Mesenchymal stem cell (in vitro differentiated cells and primary cell): ENCODE data around the gene CNOT1.

Source experiments
- DNase-seq: peaks from one replicate; pipeline ENCODE4 v3.0.0-alpha.2; 2013
- H2AFZ ChIP-seq: one replicate; pipeline ENCODE4 v1.6.1; 2013; ENCODE audit warnings: low read depth, mild to moderate bottlenecking, control low read depth, inconsistent platforms, low read length, moderate library complexity
- H2AK5ac ChIP-seq: 2 replicates; pipeline ENCODE4 v1.6.1; 2013; ENCODE audit warnings: low read length, moderate library complexity, mild to moderate bottlenecking, inconsistent platforms; ENCODE audit not compliant: severe bottlenecking
- H2BK120ac ChIP-seq: one replicate; pipeline ENCODE4 v1.6.1; 2013; ENCODE audit warnings: low read depth, mild to moderate bottlenecking, inconsistent platforms, low read length, moderate library complexity
- H2BK12ac ChIP-seq, 2 experiments: one replicate each; pipeline ENCODE4 v1.6.1; 2013; ENCODE audit warnings: inconsistent platforms in 2 of 2, low read length in 2 of 2, mild to moderate bottlenecking in 2 of 2, moderate library complexity in 2 of 2, control low read depth in 1 of 2
- H2BK15ac ChIP-seq: one replicate; pipeline ENCODE4 v1.6.1; 2013; ENCODE audit warnings: mild to moderate bottlenecking, low read depth, inconsistent platforms; ENCODE audit not compliant: poor library complexity, severe bottlenecking
- H2BK5ac ChIP-seq: 2 replicates; pipeline ENCODE4 v1.6.1; 2013; ENCODE audit warnings: low read depth, mild to moderate bottlenecking, low read length, control low read depth, inconsistent platforms; ENCODE audit not compliant: poor library complexity, severe bottlenecking
- H3K14ac ChIP-seq, 2 experiments: one replicate each; pipeline ENCODE4 v1.6.1; 2013; ENCODE audit warnings: inconsistent platforms in 2 of 2, low read length in 2 of 2, control low read depth in 1 of 2, mild to moderate bottlenecking in 1 of 2, moderate library complexity in 1 of 2
- H3K18ac ChIP-seq, 2 experiments: one replicate each; pipeline ENCODE4 v1.6.1; 2013; ENCODE audit warnings: inconsistent platforms in 2 of 2, low read length in 2 of 2, control low read depth in 1 of 2, low read depth in 1 of 2, mild to moderate bottlenecking in 1 of 2
- H3K23ac ChIP-seq, 2 experiments: one replicate each; pipeline ENCODE4 v1.6.1; 2013; ENCODE audit warnings: inconsistent platforms in 2 of 2, low read length in 2 of 2, mild to moderate bottlenecking in 2 of 2, moderate library complexity in 2 of 2, control low read depth in 1 of 2
- H3K27ac ChIP-seq: 2 replicates; pipeline ENCODE4 v1.5.1; 2013; ENCODE audit warnings: mild to moderate bottlenecking, moderate library complexity, low read length, control low read depth, inconsistent platforms; ENCODE audit not compliant: poor library complexity, severe bottlenecking
- H3K27me3 ChIP-seq, 2 experiments: 2 replicates each; pipeline versions ENCODE4 v1.6.1 to v1.7.0; 2013; ENCODE audit warnings: low read length in 2 of 2, mild to moderate bottlenecking in 2 of 2, moderate library complexity in 2 of 2, control low read depth in 1 of 2, inconsistent platforms in 1 of 2; ENCODE audit not compliant: control insufficient read depth in 1 of 2, insufficient read depth in 1 of 2
- H3K36me3 ChIP-seq, 2 experiments: 2 replicates each; pipeline versions ENCODE4 v1.6.1 to v1.7.0; 2013; ENCODE audit warnings: low read length in 2 of 2, control low read depth in 1 of 2, inconsistent platforms in 1 of 2, low read depth in 1 of 2, mild to moderate bottlenecking in 1 of 2; ENCODE audit not compliant: insufficient read depth in 2 of 2, control insufficient read depth in 1 of 2
- H3K4ac ChIP-seq, 2 experiments: one replicate each; pipeline ENCODE4 v1.6.1; 2013; ENCODE audit warnings: inconsistent platforms in 2 of 2, low read length in 2 of 2, mild to moderate bottlenecking in 2 of 2, moderate library complexity in 2 of 2, control low read depth in 1 of 2, low read depth in 1 of 2
- H3K4me1 ChIP-seq: 2 replicates; pipeline ENCODE4 v1.6.1; 2013; ENCODE audit warnings: low read depth, low read length, control low read depth; ENCODE audit not compliant: control insufficient read depth, insufficient read depth
- H3K4me2 ChIP-seq: 2 replicates; pipeline ENCODE4 v1.6.1; 2013; ENCODE audit warnings: low read length, mild to moderate bottlenecking, inconsistent platforms; ENCODE audit not compliant: poor library complexity, severe bottlenecking
- H3K4me3 ChIP-seq, 2 experiments: 2 replicates each; pipeline versions ENCODE4 v1.5.1 to v1.7.0; 2013; ENCODE audit warnings: low read length in 2 of 2, mild to moderate bottlenecking in 2 of 2, control low read depth in 1 of 2, low read depth in 1 of 2; ENCODE audit not compliant: insufficient read depth in 1 of 2
- H3K79me1 ChIP-seq: replicated peaks from 2 replicates; pipeline ENCODE4 v1.6.1; 2013; ENCODE audit warnings: mild to moderate bottlenecking, control low read depth, low read length, inconsistent platforms; ENCODE audit not compliant: poor library complexity, severe bottlenecking
- H3K9ac ChIP-seq: 2 replicates; pipeline ENCODE4 v1.7.0; 2013; ENCODE audit warnings: mild to moderate bottlenecking, low read length, moderate library complexity
- H3K9me3 ChIP-seq: 2 replicates; pipeline ENCODE4 v1.7.0; 2013; ENCODE audit warnings: mild to moderate bottlenecking, low read length; ENCODE audit not compliant: control insufficient read depth
- H4K8ac ChIP-seq: one replicate; pipeline ENCODE4 v1.6.1; 2013; ENCODE audit warnings: inconsistent platforms, mild to moderate bottlenecking, low read length, moderate library complexity
- H4K91ac ChIP-seq: one replicate; pipeline ENCODE4 v1.6.1; 2013; ENCODE audit warnings: mild to moderate bottlenecking, low read length, inconsistent platforms
- WGBS: methylation state at CpG from one replicate; pipeline ENCODE4 v1.1.7; 2013; ENCODE audit warnings: mixed read lengths; 5-methylcytosine and 5-hydroxymethylcytosine counted together

CNOT1 gene

DNA sequence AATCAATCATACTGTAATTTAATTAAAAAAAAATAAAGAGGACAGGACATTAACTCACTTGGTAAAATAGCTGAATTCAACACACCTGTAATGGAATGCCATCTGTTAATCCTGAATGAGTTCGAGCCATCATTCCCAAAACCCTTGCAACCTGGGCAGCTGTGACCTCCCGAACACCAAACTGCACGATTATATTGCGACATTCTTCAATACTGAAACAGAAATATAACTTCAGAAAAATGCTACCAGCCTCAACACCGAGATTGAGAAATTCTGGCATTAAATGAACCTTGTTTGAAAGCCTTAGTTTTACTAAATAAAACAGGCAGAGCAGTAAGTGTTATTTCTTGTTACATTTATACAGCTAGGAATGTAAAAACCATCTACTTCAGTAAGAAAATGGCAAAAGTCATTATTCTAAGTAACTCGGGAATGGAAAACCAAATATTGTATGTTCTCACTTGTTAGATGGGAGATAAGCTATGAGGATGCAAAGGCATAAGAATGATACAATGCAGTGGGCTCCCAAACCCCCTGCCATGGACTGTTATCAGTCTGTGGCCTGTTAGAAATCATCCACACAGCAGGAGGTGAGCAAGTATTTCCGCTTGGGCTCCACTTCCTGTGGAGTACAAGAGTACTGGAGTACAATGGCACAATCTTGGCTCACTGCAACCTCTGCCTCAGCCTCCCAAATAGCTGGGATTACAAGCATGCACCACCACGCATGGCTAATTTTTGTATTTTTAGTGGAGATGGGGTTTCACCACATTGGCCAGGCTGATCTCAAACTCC lies 46.5 kb downstream of the CNOT1 start:
- no peak for DNase-seq
- peaks cover 17% of the 10 kb centered on the region for H3K79me1 ChIP-seq
- H3K4me2 ChIP-seq: no peak overlapping the region
- H3K4me3 ChIP-seq: no peak overlapping the region
- H2BK15ac ChIP-seq: no peak overlapping the region
- H3K4ac ChIP-seq: no peak overlapping the region
- H2BK12ac ChIP-seq: no peak overlapping the region
- no peak overlapping the region for H2AK5ac ChIP-seq
- H2AFZ ChIP-seq: no peak overlapping the region
- H3K14ac ChIP-seq: no peak overlapping the region
- H4K91ac ChIP-seq: no peak overlapping the region
- no peak overlapping the region for H3K9ac ChIP-seq
- H3K27ac ChIP-seq: no peak overlapping the region
- no peak overlapping the region for H2BK5ac ChIP-seq
- H3K27me3 ChIP-seq: no peaks in the 10 kb centered on the region
- no peak overlapping the region for H4K8ac ChIP-seq
- H2BK120ac ChIP-seq: no peak overlapping the region
- H3K18ac ChIP-seq: no peak overlapping the region
- no peaks in the 10 kb centered on the region for H3K9me3 ChIP-seq
- no peak overlapping the region for H3K23ac ChIP-seq
- H3K4me1 ChIP-seq: peaks cover 2% of the 10 kb centered on the region
- 95% methylated on average over 7 of the region's 8 CpGs for WGBS
- peaks cover 26 to 92% of the 10 kb centered on the region in 2 experiments for H3K36me3 ChIP-seq

DNA sequence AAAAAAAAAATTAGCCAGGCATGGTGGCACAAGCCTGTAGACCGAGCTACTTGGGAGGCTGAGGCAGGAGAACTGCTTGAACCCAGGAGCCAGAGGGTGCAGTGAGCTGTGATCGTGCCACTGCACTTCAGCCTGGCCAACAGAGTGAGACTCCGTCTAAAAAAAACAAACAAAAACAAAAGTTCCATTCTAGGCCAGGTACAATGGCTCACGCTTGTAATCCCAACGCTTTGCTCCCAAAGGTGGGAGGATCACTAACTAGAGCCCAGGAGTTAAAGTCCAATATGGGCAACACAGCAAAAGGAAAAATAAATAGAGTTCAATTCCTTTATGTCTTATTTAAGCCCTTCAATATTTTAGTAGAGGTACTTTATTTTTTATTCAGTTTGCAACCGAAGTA lies 47.5 kb downstream of the CNOT1 start:
- Histone ChIP-seq H3K4me3 (no peak overlapping the region), H2AK5ac (no peak overlapping the region), H2BK15ac (no peak overlapping the region), H2BK5ac (no peak overlapping the region), H3K36me3 (peaks cover 28 to 92% of the 10 kb centered on the region in 2 experiments), H3K27me3 (no peaks in the 10 kb centered on the region), H4K8ac (no peak overlapping the region), H3K9ac (no peak overlapping the region), H2BK12ac (no peak overlapping the region), H3K27ac (no peak overlapping the region), H3K4me2 (no peak overlapping the region), H2AFZ (no peak overlapping the region), H4K91ac (no peak overlapping the region), H2BK120ac (no peak overlapping the region), H3K14ac (no peak overlapping the region), H3K4ac (no peak overlapping the region), H3K79me1 (peaks cover 20% of the 10 kb centered on the region), H3K4me1 (peaks cover 2% of the 10 kb centered on the region), H3K18ac (no peak overlapping the region), H3K23ac (no peak overlapping the region), H3K9me3 (no peaks in the 10 kb centered on the region)
- 95% methylated on average over 6 of the region's 6 CpGs for WGBS
- no peak for DNase-seq

DNA sequence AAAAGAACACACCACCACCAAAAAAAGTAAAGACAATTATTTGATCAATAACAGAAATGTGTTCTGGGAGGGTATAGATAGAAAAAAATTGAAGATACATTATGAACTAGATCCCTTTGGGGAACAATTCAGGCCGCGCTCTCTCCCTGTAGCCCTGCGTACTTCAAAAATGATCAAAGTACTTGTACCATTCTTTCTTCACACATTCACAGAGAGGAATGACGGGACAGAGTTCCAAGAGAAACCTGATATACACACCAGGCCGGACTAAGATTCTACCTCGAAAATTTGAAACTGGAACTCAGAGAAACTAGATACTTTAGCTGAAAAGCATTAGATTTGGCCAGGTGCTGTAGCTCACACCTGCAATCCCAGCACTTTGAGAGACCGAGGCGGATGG lies 50.0 kb downstream of the CNOT1 start:
- no peak overlapping the region for H2AFZ ChIP-seq
- H3K4me3 ChIP-seq: no peak overlapping the region
- DNase-seq: no peak
- H2BK5ac ChIP-seq: no peak overlapping the region
- H3K4me2 ChIP-seq: no peak overlapping the region
- no peak overlapping the region for H2BK15ac ChIP-seq
- no peaks in the 10 kb centered on the region for H3K9me3 ChIP-seq
- no peak overlapping the region for H3K4ac ChIP-seq
- peaks cover 17% of the 10 kb centered on the region for H3K79me1 ChIP-seq
- no peak overlapping the region for H2AK5ac ChIP-seq
- H3K18ac ChIP-seq: no peak overlapping the region
- 97% methylated on average over 8 of the region's 8 CpGs for WGBS
- H3K23ac ChIP-seq: no peak overlapping the region
- no peak overlapping the region for H4K91ac ChIP-seq
- H4K8ac ChIP-seq: no peak overlapping the region
- H3K27ac ChIP-seq: no peak overlapping the region
- no peak overlapping the region for H2BK120ac ChIP-seq
- no peak overlapping the region for H3K9ac ChIP-seq
- peaks cover 34 to 95% of the 10 kb centered on the region in 2 experiments for H3K36me3 ChIP-seq
- no peaks in the 10 kb centered on the region for H3K27me3 ChIP-seq
- peaks cover 2% of the 10 kb centered on the region for H3K4me1 ChIP-seq
- no peak overlapping the region for H2BK12ac ChIP-seq
- H3K14ac ChIP-seq: no peak overlapping the region

DNA sequence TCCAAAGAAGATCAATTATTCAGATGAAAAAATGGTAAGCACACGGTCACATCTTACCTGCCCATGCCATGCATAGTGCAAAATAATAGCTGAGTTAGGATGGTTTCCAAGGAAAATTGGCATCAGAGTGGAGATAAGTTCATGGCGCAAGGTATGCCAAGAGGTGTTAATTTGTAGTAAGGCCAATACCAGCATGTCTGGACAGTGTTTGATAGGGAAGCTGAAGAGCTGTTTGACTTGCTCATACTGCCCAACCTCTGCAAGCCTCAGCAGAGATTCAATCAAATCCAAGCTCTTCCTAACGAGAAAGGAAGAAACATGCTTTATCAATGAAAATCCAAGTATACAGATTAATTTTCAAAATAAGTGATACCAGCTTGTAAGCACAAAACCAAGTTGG lies 51.0 kb downstream of the CNOT1 start:
- H3K27me3 ChIP-seq: no peaks in the 10 kb centered on the region
- DNase-seq: no peak
- no peak overlapping the region for H3K4me3 ChIP-seq
- no peak overlapping the region for H4K8ac ChIP-seq
- H2AK5ac ChIP-seq: no peak overlapping the region
- H2AFZ ChIP-seq: no peak overlapping the region
- H3K27ac ChIP-seq: no peak overlapping the region
- H4K91ac ChIP-seq: no peak overlapping the region
- H3K36me3 ChIP-seq: peaks cover 42 to 100% of the 10 kb centered on the region in 2 experiments
- H3K23ac ChIP-seq: no peak overlapping the region
- no peak overlapping the region for H3K18ac ChIP-seq
- H3K9me3 ChIP-seq: no peaks in the 10 kb centered on the region
- H3K4ac ChIP-seq: no peak overlapping the region
- no peak overlapping the region for H2BK5ac ChIP-seq
- 100% methylated on average over 2 of the region's 3 CpGs for WGBS
- peaks cover 21% of the 10 kb centered on the region for H3K79me1 ChIP-seq
- H2BK120ac ChIP-seq: no peak overlapping the region
- H3K4me2 ChIP-seq: no peak overlapping the region
- H3K14ac ChIP-seq: no peak overlapping the region
- H2BK15ac ChIP-seq: no peak overlapping the region
- peaks cover 2% of the 10 kb centered on the region for H3K4me1 ChIP-seq
- H2BK12ac ChIP-seq: no peak overlapping the region
- no peak overlapping the region for H3K9ac ChIP-seq
